HCT116 (cell line): ENCODE data around the gene CCDC69. TPM values are rescaled to one million over a fixed set of nuclear protein-coding genes. Genes with fewer than 3 reads are reported as not detected.

Source experiments
- ATAC-seq: fragments of 200-7000 bp; cut with Tn5 transposase; 2 replicates; pipeline ENCODE4 v1.9.1; 2020; ENCODE audit warnings: mild to moderate bottlenecking, moderate library complexity
- BruUV-seq: library from RNA; stranded (reverse); fragments of 400-500 nt; replicated peaks from 2 replicates; lab custom pipeline; 2021; lab: Mats Ljungman, UMichigan
- CTCF ChIA-PET: fragments of 300-600 bp; sonication (Branson Sonifier 250); formaldehyde crosslinking; loops from one replicate; lab custom pipeline; 2021; ENCODE audit warnings: antibody characterized with exemption; lab: Charles Lee
- POLR2A ChIA-PET: fragments of 300-600, 350-600 bp; sonication (Branson Sonifier 250); formaldehyde crosslinking; loops from one replicate; lab custom pipeline; 2021; ENCODE audit warnings: antibody characterized with exemption; lab: Charles Lee
- RAD21 ChIA-PET, 2 experiments: fragments of 300-600 bp; sonication (Branson Sonifier 250); formaldehyde crosslinking; loops; one replicate each; lab custom pipeline; 2023; ENCODE audit warnings: low total read pairs in 2 of 2; ENCODE audit not compliant: uncharacterized antibody in 2 of 2, unreplicated experiment in 2 of 2, low non-redundant PET in 1 of 2; lab: Charles Lee
- DNase-seq: peaks from one replicate; pipeline ENCODE4 v3.0.0-alpha.2; 2010; ENCODE audit warnings: low read depth, low spot score
- H2AFZ ChIP-seq: fragments of 200-600 bp; shearing (Covaris generic), sonication (generic); 2 replicates; pipeline ENCODE4 v1.6.1; 2017; ENCODE audit warnings: low read depth, mixed run types, mixed read lengths, antibody characterized with exemption, low read length; ENCODE audit not compliant: poor library complexity, severe bottlenecking
- H3K27ac ChIP-seq: 2 replicates; pipeline ENCODE4 v1.5.1; 2012; ENCODE audit warnings: low read depth, low read length
- H3K27me3 ChIP-seq: fragments of 200-600 bp; sonication (generic); 2 replicates; pipeline ENCODE4 v1.6.1; 2016; ENCODE audit warnings: mixed run types, low read length, mixed read lengths; ENCODE audit not compliant: insufficient read depth
- H3K36me3 ChIP-seq, 2 experiments: fragments of 200-500 bp in 1 of 2; fragments of 200-600 bp in 1 of 2; sonication (Bioruptor generic) in 1 of 2; sonication (generic) in 1 of 2; 2 replicates each; pipeline versions ENCODE4 v1.5.1 to v1.6.1; 2014 to 2016; ENCODE audit warnings: low read length in 2 of 2, inconsistent platforms in 1 of 2, mixed read lengths in 1 of 2, mixed run types in 1 of 2; ENCODE audit not compliant: insufficient read depth in 2 of 2, control insufficient read depth in 1 of 2
- H3K4me1 ChIP-seq, 2 experiments: fragments of 200-600 bp in 1 of 2; sonication (generic) in 1 of 2; 2 replicates each; pipeline versions ENCODE4 v1.5.1 to v1.6.1; 2012 to 2017; ENCODE audit warnings: low read length in 2 of 2, inconsistent platforms in 1 of 2, mild to moderate bottlenecking in 1 of 2, mixed read lengths in 1 of 2, mixed run types in 1 of 2, moderate library complexity in 1 of 2; ENCODE audit not compliant: insufficient read depth in 2 of 2, control insufficient read depth in 1 of 2
- H3K4me2 ChIP-seq: fragments of 200-600 bp; sonication (generic); 2 replicates; pipeline ENCODE4 v1.6.1; 2017; ENCODE audit warnings: mixed run types, low read length, mixed read lengths
- H3K4me3 ChIP-seq, 2 experiments: fragments of 200-600 bp in 1 of 2; sonication (generic) in 1 of 2; replicated peaks in 1 of 2; 2 replicates each; pipeline ENCODE4 v1.5.1; 2011 to 2016; ENCODE audit warnings: low read length in 2 of 2, control low read depth in 1 of 2, low read depth in 1 of 2, mild to moderate bottlenecking in 1 of 2, mixed read lengths in 1 of 2, mixed run types in 1 of 2
- H3K79me2 ChIP-seq: fragments of 200-600 bp; sonication (generic); 2 replicates; pipeline ENCODE4 v1.6.1; 2017; ENCODE audit warnings: mild to moderate bottlenecking, mixed run types, low read length, moderate library complexity, mixed read lengths; ENCODE audit not compliant: insufficient read depth
- H3K9ac ChIP-seq: fragments of 200-600 bp; sonication (generic); 2 replicates; pipeline ENCODE4 v1.6.1; 2016; ENCODE audit warnings: low read length, mixed read lengths
- H3K9me2 ChIP-seq: fragments of 200-600 bp; sonication (generic), shearing (Covaris generic); 2 replicates; pipeline ENCODE4 v1.6.1; 2017; ENCODE audit warnings: mixed run types, mild to moderate bottlenecking, moderate library complexity; ENCODE audit not compliant: insufficient read depth
- H3K9me3 ChIP-seq, 2 experiments: fragments of 200-500 bp in 1 of 2; fragments of 200-600 bp in 1 of 2; sonication (Bioruptor generic) in 1 of 2; sonication (generic) in 1 of 2; 2 replicates each; pipeline ENCODE4 v1.6.1; 2014 to 2017; ENCODE audit warnings: low read length in 2 of 2, mixed read lengths in 2 of 2, inconsistent platforms in 1 of 2, low read depth in 1 of 2, mild to moderate bottlenecking in 1 of 2, mixed run types in 1 of 2, moderate library complexity in 1 of 2; ENCODE audit not compliant: control insufficient read depth in 1 of 2, insufficient read depth in 1 of 2
- H4K20me1 ChIP-seq: fragments of 200-600 bp; sonication (generic), shearing (Covaris generic); 2 replicates; pipeline ENCODE4 v1.6.1; 2017; ENCODE audit warnings: mixed run types, mild to moderate bottlenecking, moderate library complexity; ENCODE audit not compliant: insufficient read depth
- CEBPB ChIP-seq: IDR thresholded peaks from 2 replicates; pipeline ENCODE4 v1.6.1; 2012; ENCODE audit warnings: low read depth
- CTCF ChIP-seq, 3 experiments: fragments of 200-600 bp in 1 of 3; sonication (generic) in 1 of 3; IDR thresholded peaks in 2 of 3; conservative IDR thresholded peaks in 1 of 3; 2 replicates each; pipeline ENCODE4 v1.5.1; 2012 to 2017; ENCODE audit warnings: low read depth in 2 of 3, low read length in 2 of 3, antibody characterized with exemption in 1 of 3, borderline replicate concordance in 1 of 3, control low read depth in 1 of 3, mild to moderate bottlenecking in 1 of 3, mixed read lengths in 1 of 3, mixed run types in 1 of 3, moderate library complexity in 1 of 3; ENCODE audit not compliant: insufficient read depth in 1 of 3
- ZBTB33 ChIP-seq: IDR thresholded peaks from 2 replicates; pipeline ENCODE4 v1.6.1; 2011; ENCODE audit warnings: mild to moderate bottlenecking, low read length, moderate library complexity; ENCODE audit not compliant: insufficient replicate concordance; ENCODE audit errors: extremely low read depth
- ZNF274 ChIP-seq: fragments of 200-500 bp; sonication (Bioruptor generic); IDR thresholded peaks from 2 replicates; pipeline ENCODE4 v1.6.1; 2014; ENCODE audit warnings: mild to moderate bottlenecking, low read depth, low read length, inconsistent platforms
- intact Hi-C: fragments of 100-400 bp; cut with micrococcal nuclease; formaldehyde crosslinking; loops from 2 replicates; pipeline ENCODE4 v1.10.0; 2022
- total RNA-seq: library from RNA; stranded (reverse); gene quantifications from one replicate; pipeline ENCODE4 v1.2.1, GENCODE V29; 2021; ENCODE audit not compliant: unreplicated experiment
- TF ChIP-seq, protein P1 (sequence below): IDR thresholded peaks from 2 replicates; pipeline ENCODE4 v1.6.1; 2012; ENCODE audit warnings: low read depth

Gene CCDC69
- total RNA-seq, 1 experiment from 2014 or later = 4.3 TPM

- TF ChIP-seq, protein P1, sequence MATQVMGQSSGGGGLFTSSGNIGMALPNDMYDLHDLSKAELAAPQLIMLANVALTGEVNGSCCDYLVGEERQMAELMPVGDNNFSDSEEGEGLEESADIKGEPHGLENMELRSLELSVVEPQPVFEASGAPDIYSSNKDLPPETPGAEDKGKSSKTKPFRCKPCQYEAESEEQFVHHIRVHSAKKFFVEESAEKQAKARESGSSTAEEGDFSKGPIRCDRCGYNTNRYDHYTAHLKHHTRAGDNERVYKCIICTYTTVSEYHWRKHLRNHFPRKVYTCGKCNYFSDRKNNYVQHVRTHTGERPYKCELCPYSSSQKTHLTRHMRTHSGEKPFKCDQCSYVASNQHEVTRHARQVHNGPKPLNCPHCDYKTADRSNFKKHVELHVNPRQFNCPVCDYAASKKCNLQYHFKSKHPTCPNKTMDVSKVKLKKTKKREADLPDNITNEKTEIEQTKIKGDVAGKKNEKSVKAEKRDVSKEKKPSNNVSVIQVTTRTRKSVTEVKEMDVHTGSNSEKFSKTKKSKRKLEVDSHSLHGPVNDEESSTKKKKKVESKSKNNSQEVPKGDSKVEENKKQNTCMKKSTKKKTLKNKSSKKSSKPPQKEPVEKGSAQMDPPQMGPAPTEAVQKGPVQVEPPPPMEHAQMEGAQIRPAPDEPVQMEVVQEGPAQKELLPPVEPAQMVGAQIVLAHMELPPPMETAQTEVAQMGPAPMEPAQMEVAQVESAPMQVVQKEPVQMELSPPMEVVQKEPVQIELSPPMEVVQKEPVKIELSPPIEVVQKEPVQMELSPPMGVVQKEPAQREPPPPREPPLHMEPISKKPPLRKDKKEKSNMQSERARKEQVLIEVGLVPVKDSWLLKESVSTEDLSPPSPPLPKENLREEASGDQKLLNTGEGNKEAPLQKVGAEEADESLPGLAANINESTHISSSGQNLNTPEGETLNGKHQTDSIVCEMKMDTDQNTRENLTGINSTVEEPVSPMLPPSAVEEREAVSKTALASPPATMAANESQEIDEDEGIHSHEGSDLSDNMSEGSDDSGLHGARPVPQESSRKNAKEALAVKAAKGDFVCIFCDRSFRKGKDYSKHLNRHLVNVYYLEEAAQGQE = no peak
- TF ChIP-seq ZBTB33 = no peak
These were observed 37.4 kb downstream of the CCDC69 start (continued) for GRCh38 chr5:151186538-151186937.

DNA sequence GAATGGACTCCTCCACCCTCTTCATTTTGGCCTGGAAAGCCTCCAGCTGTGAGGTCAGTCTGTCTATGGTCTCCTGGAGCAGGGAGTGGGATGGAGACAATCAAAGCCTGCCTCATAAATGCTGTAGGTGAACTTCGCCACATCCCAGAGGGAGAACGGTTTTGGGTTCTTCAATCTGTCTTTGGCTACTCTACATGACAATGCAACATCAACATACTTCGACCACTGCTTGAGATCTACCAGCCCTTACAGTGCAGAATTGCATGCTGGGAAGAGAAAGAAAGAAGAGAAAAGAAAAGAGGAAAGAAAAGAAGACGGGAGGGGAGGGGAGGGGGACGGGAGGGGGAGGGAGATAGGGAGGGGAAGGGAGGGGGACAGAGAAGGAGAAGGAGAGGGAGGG lies 37.8 kb downstream of the CCDC69 start:
- Histone ChIP-seq H3K4me2 (no peak overlapping the region), H3K36me3 (no peaks in the 10 kb centered on the region), H3K9me2 (no peaks in the 10 kb centered on the region), H3K9me3 (no peaks in the 10 kb centered on the region), H4K20me1 (no peaks in the 10 kb centered on the region), H3K4me1 (no peaks in the 10 kb centered on the region), H3K4me3 (no peak overlapping the region), H2AFZ (no peak overlapping the region), H3K27me3 (no peaks in the 10 kb centered on the region), H3K9ac (no peak overlapping the region), H3K79me2 (no peaks in the 10 kb centered on the region), H3K27ac (no peak overlapping the region)
- ATAC-seq = no peak
- intact Hi-C loops = no loop called here
- BruUV-seq = no TSS peak
- no peak for DNase-seq
- POLR2A ChIA-PET = no interaction called here
- CTCF ChIA-PET = no interaction called here
- RAD21 ChIA-PET = interaction anchor here in 1 of 2 experiments (0.6 kb wide), 1 partner anchor 60 kb away, joined by 4 read pairs; no protein-coding TSS in a partner anchor
- TF ChIP-seq CEBPB = no peak
- TF ChIP-seq ZNF274 = no peak
- TF ChIP-seq CTCF (IDR thresholded peaks at IDR 0.05 in 2 of 3, conservative IDR thresholded peaks at IDR 0.05 in 1 of 3; ENCODE audit: borderline replicate concordance in 1 of 3, insufficient read depth in 1 of 3, low read depth in 2 of 3, low read length in 2 of 3) = no peak
